Skeletal muscle tissue (tissue), 4 donors: ENCODE results near the gene IGHMBP2. TPM values are rescaled to one million over a fixed set of nuclear protein-coding genes. Genes with fewer than 3 reads are reported as not detected.
"Not testable (repeated sequence)": the region's sequence is repeated elsewhere in the genome, so short reads cannot be mapped to it uniquely, and the experiment has no call there.

Experiments used
- H3K27ac ChIP-seq: one replicate; pipeline ENCODE4 v1.7.0; 2013; ENCODE audit warnings: mild to moderate bottlenecking, low read depth, low read length, inconsistent platforms
- H3K27me3 ChIP-seq, 3 donors: one replicate each; pipeline ENCODE4 v1.7.0; 2013; ENCODE audit warnings: low read length in 3 of 3; ENCODE audit not compliant: control insufficient read depth in 3 of 3, insufficient read depth in 3 of 3
- H3K36me3 ChIP-seq, 3 donors: one replicate each; pipeline ENCODE4 v1.7.0; 2013; ENCODE audit warnings: low read length in 3 of 3; ENCODE audit not compliant: control insufficient read depth in 3 of 3, insufficient read depth in 3 of 3
- H3K4me1 ChIP-seq, 3 donors: one replicate each; pipeline ENCODE4 v1.7.0; 2013; ENCODE audit warnings: low read length in 3 of 3, mild to moderate bottlenecking in 3 of 3; ENCODE audit not compliant: control insufficient read depth in 3 of 3, insufficient read depth in 3 of 3
- H3K4me3 ChIP-seq, 3 donors: one replicate each; pipeline ENCODE4 v1.7.0; 2013; ENCODE audit warnings: low read length in 3 of 3
- H3K9ac ChIP-seq, 3 donors: one replicate each; pipeline ENCODE4 v1.7.0; 2013; ENCODE audit warnings: low read length in 3 of 3, mild to moderate bottlenecking in 3 of 3, moderate library complexity in 2 of 3, low read depth in 1 of 3
- H3K9me3 ChIP-seq, 3 donors: one replicate each; pipeline ENCODE4 v1.7.0; 2013; ENCODE audit warnings: low read length in 3 of 3; ENCODE audit not compliant: control insufficient read depth in 3 of 3
- total RNA-seq: library from RNA; depleted of rRNA; stranded (reverse); fragments of >200 nt; gene quantifications from one replicate; pipeline ENCODE4 v1.2.3, GENCODE V29; 2014
- donor health status: Osteomylitis.

IGHMBP2 gene
- total RNA-seq, 1 donor from 2014 or later = 11.0 TPM

GRCh38 chr11:68865241-68865640 lies 38.5 kb upstream of the IGHMBP2 start:
- H3K4me3 ChIP-seq = no peak overlapping the region
- H3K27ac ChIP-seq = no peak overlapping the region
- H3K9me3 ChIP-seq = no peaks in the 10 kb centered on the region
- H3K27me3 ChIP-seq = peaks cover 0 to 5% (median 0%) of the 10 kb centered on the region in 3 donors
- peaks cover 0 to 2% (median 0%) of the 10 kb centered on the region in 3 donors for H3K4me1 ChIP-seq
- no peaks in the 10 kb centered on the region for H3K36me3 ChIP-seq
- no peak overlapping the region for H3K9ac ChIP-seq

- no peak overlapping the region for H3K9ac ChIP-seq
- H3K4me3 ChIP-seq = no peak overlapping the region
- H3K4me1 ChIP-seq = peaks cover 3 to 7% (median 6%) of the 10 kb centered on the region in 3 donors
- peaks cover 0 to 5% (median 2%) of the 10 kb centered on the region in 3 donors for H3K27me3 ChIP-seq
- H3K36me3 ChIP-seq = no peaks in the 10 kb centered on the region
- no peaks in the 10 kb centered on the region for H3K9me3 ChIP-seq
- no peak overlapping the region for H3K27ac ChIP-seq
These were observed 36.6 kb upstream of the IGHMBP2 start for GRCh38 chr11:68867066-68867465.

DNA sequence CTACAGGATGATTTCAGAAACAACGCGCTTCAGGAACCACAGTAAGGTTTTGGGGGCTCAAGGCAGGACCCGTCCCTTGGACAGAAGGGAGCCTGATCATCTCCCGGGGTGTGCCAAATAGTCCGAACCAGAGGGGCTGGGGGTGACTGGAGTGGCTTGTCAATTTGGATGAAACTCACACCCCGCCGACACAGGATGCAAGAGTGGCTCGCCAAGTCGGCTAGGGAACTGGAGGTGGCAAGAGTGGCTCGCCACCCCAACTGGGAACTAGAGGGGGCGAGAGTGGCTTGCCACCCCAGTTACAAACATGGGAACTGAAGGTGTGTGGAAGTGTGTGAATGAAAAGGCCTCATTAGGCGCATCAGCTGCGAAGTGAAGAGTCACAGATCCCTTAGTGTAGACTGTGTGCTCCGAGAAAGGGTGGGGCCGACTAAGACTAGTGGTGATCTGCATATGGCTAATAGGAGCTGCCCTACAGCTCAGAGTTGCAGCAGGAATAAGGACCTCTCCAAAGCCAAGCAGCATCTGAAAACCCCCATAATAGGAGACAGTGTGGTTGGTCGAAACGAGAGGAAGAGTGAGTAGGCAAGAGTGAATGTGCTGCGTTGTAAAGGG lies 35.4 kb upstream of the IGHMBP2 start:
- H3K36me3 ChIP-seq = no peaks in the 10 kb centered on the region
- H3K27ac ChIP-seq = no peak overlapping the region
- no peak overlapping the region for H3K9ac ChIP-seq
- no peak overlapping the region for H3K4me3 ChIP-seq
- peaks cover 0 to 5% (median 2%) of the 10 kb centered on the region in 3 donors for H3K27me3 ChIP-seq
- H3K9me3 ChIP-seq = no peaks in the 10 kb centered on the region
- peaks cover 3 to 7% (median 6%) of the 10 kb centered on the region in 3 donors for H3K4me1 ChIP-seq

GRCh38 chr11:68870470-68870869 lies 33.2 kb upstream of the IGHMBP2 start:
- H3K36me3 ChIP-seq = no peaks in the 10 kb centered on the region
- no peak overlapping the region for H3K27ac ChIP-seq
- H3K9ac ChIP-seq = peak overlapping the region in 1 of 3 donors; percentile 72
- peaks cover 3 to 7% (median 6%) of the 10 kb centered on the region in 3 donors for H3K4me1 ChIP-seq
- H3K4me3 ChIP-seq = peak overlapping the region; percentile 57 to 75 (median 74)
- H3K27me3 ChIP-seq = peaks cover 0 to 5% (median under 1%) of the 10 kb centered on the region in 3 donors
- no peaks in the 10 kb centered on the region for H3K9me3 ChIP-seq

DNA sequence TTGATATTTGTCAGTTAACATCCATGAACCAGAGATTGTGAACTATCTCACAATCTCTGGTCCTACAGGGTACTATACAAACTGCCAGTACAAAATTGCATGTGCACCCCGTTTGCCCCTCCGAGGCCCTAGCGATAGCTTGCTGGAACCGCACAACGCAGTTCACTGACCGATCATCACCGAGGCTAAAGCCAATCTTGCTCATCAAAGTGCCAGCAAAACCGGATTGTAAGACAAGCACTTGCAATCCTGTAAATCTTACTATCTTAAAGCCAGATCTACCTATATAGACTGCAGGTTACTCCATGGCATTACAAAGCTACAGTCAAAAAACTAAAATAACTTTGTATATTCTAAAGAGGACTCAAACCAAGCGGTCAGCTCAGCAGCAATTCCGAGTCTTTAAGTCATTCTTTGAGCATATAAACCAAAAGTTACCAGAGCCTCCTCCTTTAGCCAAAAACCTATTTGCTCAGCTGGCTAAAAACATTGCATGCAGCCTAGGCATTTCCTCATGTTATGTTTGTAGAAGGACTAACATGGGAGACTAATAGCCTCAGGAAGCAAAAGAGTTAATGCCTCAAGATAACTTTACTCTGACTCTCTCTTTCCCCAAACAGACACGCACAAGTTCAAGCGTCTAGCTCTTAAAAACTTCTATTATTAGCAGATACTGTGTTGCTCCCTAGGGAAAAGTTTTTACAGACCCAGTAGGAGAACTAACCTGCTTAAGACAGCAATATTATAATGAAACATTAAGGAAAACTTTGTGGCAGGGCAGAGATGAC lies 31.3 kb upstream of the IGHMBP2 start:
- Histone ChIP-seq H3K9me3 (no peaks in the 10 kb centered on the region), H3K4me1 (peaks cover 3 to 6% (median 4%) of the 10 kb centered on the region in 3 donors), H3K27me3 (peaks cover 0 to 11% (median 0%) of the 10 kb centered on the region in 3 donors), H3K27ac (no peak overlapping the region), H3K9ac (no peak overlapping the region), H3K4me3 (no peak overlapping the region), H3K36me3 (no peaks in the 10 kb centered on the region)

DNA sequence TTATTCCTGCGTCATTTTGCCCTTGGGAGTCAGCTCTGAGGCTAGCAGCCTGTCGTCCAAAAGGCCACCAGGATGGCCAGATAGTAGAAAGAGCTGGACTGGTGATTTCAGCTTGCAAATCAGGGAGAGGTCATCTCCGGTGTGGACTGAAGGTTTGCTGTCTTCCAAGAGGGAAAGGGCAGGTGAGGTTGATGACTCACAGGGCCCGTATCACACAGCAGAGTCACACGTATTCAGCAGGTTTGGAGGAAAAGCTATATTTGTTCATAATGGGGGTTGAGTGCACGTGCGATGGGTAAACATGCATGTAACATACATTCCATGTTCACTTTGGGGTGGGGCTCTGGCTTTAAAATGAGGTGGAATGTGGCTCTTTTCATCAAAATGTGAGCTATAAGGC lies 25.7 kb upstream of the IGHMBP2 start:
- Histone ChIP-seq H3K27ac (no peak overlapping the region), H3K4me1 (peaks cover 2 to 4% (median 2%) of the 10 kb centered on the region in 3 donors), H3K36me3 (no peaks in the 10 kb centered on the region), H3K27me3 (peaks cover 0 to 9% (median 0%) of the 10 kb centered on the region in 3 donors), H3K9me3 (no peaks in the 10 kb centered on the region), H3K9ac (no peak overlapping the region), H3K4me3 (no peak overlapping the region)

GRCh38 chr11:68880851-68881250 lies 22.8 kb upstream of the IGHMBP2 start:
- no peak overlapping the region for H3K4me3 ChIP-seq
- H3K9me3 ChIP-seq = no peaks in the 10 kb centered on the region
- H3K4me1 ChIP-seq = peaks cover 2 to 4% (median 2%) of the 10 kb centered on the region in 3 donors
- no peak overlapping the region for H3K9ac ChIP-seq
- peaks cover 0 to 4% (median 0%) of the 10 kb centered on the region in 3 donors for H3K27me3 ChIP-seq
- peaks cover 0 to 2% (median 0%) of the 10 kb centered on the region in 3 donors for H3K36me3 ChIP-seq
- H3K27ac ChIP-seq = no peak overlapping the region

DNA sequence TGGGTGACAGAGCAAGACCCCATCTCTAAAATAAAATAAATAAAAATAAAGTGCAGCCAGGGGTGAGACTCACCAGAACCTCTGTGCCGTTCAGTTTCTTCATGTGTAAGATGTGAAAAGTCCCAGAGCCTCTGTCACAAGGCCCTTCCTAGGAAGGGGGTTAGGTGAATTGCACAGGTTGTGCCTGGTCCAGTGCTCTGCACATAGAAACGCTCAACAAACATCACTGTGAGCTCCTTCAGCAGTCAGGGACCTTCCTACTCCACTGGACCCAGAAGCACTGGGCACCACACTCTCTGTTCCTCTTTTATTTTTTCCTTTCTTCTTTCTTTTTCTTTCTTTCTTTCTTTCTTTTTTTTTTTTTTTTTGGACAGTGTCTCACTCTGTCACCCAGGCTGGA lies 22.4 kb upstream of the IGHMBP2 start:
- Histone ChIP-seq H3K4me3 (no peak overlapping the region), H3K4me1 (peaks cover 2 to 4% (median 2%) of the 10 kb centered on the region in 3 donors), H3K9me3 (no peaks in the 10 kb centered on the region), H3K9ac (no peak overlapping the region), H3K27me3 (peaks cover 0 to 4% (median 0%) of the 10 kb centered on the region in 3 donors), H3K36me3 (peaks cover 0 to 2% (median 0%) of the 10 kb centered on the region in 3 donors), H3K27ac (no peak overlapping the region)

DNA sequence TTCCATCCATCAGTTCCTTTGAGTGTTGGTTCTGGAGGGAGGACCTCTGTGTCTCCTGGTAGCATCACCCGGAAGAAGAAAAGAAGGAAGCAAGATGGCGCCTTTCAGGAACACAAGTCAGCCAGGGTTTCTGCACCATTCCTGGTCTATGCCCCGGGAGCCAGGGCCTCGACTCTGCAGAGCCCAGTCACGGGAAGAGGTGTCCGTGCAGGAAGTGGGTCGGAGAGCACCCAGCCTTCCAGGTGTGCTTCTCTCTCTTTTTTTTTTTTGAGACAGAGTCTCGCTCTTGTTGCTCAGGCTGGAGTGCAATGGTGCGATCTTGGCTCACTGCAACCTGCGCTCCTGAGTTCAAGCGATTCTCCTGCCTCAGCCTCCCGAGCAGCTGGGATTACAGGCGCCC lies 21.3 kb upstream of the IGHMBP2 start:
- no peak overlapping the region for H3K4me3 ChIP-seq
- no peaks in the 10 kb centered on the region for H3K27me3 ChIP-seq
- no peak overlapping the region for H3K27ac ChIP-seq
- peaks cover 0 to 2% (median 0%) of the 10 kb centered on the region in 3 donors for H3K36me3 ChIP-seq
- no peak overlapping the region for H3K9ac ChIP-seq
- H3K9me3 ChIP-seq = no peaks in the 10 kb centered on the region
- H3K4me1 ChIP-seq = peaks cover 2 to 4% (median 2%) of the 10 kb centered on the region in 3 donors

DNA sequence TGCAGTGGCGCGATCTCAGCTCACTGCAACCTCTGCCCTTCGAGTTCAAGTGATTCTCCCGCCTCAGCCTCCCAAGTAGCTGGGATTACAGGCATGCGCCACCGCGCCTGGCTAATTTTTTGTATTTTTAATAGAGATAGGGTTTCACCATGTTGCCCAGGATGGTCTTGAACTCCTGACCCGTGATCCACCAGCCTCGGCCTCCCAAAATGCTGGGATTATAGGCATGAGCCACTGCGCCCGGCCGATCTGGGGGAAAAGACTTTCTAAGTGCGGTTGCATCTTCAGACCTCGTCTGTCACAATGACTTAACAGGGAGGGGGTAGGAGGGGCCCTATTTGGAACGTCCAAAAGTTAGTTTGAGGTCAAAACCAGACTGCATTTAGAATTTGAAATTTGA lies 18.9 kb upstream of the IGHMBP2 start:
- not testable (repeated sequence) for H3K36me3 ChIP-seq, H3K9me3 ChIP-seq, H3K4me1 ChIP-seq, H3K9ac ChIP-seq, H3K27ac ChIP-seq, H3K27me3 ChIP-seq, H3K4me3 ChIP-seq
